Activated T-helper 1 cell treated with anti-CD3 and anti-CD28 coated beads, Interleukin-2, amount 50 U/mL, for 16 hours (primary cell): Measurements from ENCODE around the gene AHNAK2.
"Not testable (repeated sequence)": the region's sequence is repeated elsewhere in the genome, so short reads cannot be mapped to it uniquely, and the experiment has no call there.

Experiments used
- DNase-seq, 2 donors: peaks; one replicate each; pipeline ENCODE4 v3.0.0-alpha.2; 2020; ENCODE audit warnings: low read depth in 1 of 2, low spot score in 1 of 2

The AHNAK2 gene

GRCh38 chr14:104928391-104929133 lies 49.6 kb downstream of the AHNAK2 start:
- DNase-seq: no peak

DNA sequence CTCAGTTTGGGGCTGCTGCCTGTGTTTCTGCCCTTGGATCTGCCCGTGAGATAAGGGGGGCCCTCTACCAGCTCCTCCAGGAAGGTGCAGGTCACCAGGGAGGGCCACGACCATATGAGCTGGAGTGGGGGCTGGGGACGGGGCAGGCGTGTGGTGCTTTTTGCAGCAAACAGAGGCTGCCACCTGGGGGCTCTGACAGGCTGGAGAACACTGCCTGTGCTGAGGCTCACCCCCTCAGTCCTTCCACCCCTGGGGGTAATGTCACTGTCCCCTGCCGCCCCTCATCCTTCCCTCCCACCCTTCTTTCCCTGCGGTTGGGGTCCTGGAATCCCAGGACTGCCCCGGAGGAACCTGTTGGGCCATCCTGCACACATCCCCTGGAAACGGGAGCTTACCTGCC lies 50.3 kb downstream of the AHNAK2 start:
- DNase-seq: no peak

DNA sequence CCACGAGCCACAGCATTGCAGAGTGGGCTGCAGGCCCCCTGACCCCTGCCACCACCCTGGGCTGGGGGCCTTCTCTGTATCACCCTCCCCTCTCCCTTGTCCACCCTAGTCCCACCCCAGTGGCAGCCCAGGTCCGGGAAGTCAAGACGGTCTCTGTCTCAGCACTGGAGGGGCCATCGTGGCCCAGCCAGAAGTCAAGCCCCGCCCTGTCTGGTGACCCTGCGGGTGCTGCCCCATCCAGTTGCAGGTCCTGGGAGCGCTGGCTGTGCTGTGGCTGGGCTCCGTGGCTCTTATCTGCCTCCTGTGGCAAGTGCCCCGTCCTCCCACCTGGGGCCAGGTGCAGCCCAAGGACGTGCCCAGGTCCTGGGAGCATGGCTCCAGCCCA lies 50.8 kb downstream of the AHNAK2 start:
- DNase-seq: no peak

- DNase-seq: no peak
Observed at GRCh38 chr14:104926619-104927431, 51.3 kb downstream of the AHNAK2 start.

DNA sequence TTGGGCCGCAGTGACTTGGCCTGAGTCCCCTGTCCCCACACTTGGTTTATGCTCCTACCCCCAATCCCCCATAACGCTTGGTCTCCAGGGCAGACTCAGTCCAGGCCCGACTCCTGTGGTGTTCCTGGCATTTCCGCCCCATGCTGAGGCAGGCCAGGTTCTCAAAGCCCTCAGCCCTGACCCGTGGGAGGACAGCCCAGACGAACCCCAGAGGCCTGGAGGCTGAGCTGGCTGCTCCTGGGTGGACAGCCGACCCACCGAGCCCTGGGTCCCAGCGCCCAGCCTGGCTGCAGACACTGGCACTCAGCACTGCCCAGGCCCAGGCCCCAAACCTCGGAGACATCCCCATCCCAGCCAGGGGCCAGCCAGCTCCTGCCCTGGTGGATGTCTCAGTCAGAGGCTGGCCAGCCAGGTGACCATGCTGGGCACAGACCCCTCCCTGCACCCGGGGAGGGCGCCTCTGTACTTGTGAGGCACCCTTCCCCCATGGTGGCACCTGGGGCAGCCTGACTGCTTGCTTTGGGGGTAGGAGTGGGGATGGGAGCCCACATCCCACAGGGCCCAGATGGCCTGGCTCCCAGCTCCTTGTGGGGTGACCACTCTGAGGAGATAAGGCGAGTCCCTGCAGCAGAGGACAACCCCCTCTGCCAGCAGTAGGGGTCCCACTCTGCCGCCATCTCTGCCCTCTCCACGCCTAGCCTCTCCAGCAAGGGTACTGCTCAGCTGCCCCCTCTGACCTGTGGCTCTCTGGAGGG lies 52.1 kb downstream of the AHNAK2 start:
- no peak for DNase-seq

- DNase-seq: no peak
Observed at GRCh38 chr14:104925214-104925854, 52.8 kb downstream of the AHNAK2 start.

GRCh38 chr14:104924421-104925213 lies 53.6 kb downstream of the AHNAK2 start, which contains the start of gene PLD4:
TSS of gene PLD4 (plus strand) at chr14:104924879. CDS start at chr14:104927141, 2,262 bp downstream.
- no peak for DNase-seq

DNA sequence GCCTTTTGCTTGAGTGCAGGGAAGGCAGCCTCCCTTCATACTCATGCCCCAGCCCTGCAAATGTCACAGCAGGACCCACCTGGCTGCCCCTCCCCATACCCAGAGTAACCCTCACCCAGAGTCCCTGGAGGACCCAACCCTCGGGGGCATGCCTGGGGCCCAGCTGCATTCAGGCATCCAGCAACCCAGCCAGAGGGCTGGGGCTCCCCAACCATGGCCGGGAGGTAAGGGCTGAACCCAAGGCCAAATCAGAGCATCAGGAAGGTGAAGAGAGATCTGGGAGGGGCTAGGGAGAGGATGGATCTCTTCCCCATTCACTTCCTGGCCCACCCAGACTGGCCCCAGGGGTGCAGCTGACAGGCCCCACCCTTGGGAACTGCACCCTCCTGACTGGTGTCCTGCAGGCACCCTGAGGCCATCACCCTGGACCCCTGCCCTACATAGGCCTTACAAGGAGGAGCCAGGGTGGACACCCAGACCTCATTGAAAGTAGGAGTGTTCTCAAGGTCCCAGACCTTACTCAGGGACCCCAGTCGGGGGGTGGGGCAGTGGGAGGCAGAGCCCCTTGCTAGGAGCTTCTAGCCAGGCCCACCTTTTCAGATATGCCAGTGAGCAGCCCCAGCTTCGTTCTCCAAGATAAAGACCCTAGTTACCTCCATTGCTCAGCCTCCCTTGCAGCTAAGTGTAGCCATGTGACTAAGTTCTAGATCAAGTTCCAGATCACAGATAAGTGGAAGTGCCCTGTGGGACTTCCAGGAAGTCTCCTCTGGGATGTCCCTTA lies 54.3 kb downstream of the AHNAK2 start:
- DNase-seq: no peak

DNA sequence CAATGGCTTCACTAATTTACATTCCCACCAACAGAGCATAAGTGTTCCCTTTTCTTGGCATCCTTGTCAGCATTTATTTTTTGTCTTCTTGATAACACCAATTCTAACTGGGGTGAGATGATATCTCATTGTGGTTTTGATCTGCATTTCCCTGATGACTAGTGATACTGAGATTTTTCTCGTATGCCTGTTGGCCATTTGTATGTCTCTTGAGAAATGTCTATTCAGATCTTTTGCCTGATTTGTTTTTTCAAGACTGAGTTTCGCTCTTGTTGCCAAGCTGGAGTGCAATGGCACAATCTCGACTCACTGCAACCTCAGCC lies 58.2 kb downstream of the AHNAK2 start:
- no peak for DNase-seq

DNA sequence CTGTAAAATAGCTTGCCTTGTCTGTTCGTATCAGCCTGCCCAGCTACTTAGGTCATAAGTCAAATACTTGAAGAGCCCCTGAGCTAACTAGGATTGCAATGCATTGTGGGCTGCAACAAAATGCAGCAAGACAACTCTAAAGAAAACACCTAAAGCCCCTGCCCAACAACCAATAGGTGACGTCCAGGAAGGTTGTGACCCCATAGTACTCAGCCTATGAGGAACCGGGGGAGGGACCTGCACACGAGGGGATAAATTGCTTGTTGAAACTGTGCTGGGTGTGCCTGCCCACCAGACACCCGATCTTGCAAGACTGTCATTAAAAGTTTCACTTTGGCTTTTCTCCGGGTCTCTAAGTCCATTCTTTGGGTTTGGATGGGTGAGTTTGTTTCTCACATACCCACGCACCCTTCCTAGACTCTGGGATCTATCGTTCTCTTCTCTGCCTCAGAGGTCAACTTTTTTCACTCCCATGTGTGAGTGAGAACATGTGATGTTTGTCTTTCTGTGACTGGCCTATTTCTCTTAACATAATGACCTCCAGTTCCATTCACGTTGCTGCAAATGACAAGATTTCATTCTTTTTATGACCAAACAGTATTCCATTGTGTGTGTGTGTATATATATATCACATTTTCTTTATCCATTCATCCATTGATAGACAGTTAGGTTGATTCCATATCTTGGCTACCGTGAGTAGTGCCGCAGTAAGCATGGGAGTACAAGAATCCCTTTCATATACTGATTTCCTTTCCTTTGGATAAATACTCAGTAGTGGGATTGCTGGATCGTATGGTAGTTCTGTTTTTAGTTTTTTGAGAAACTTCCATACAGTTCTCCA lies 58.8 kb downstream of the AHNAK2 start:
- DNase-seq: not testable (repeated sequence)

GRCh38 chr14:104917993-104918392 lies 60.2 kb downstream of the AHNAK2 start:
- DNase-seq: no peak

DNA sequence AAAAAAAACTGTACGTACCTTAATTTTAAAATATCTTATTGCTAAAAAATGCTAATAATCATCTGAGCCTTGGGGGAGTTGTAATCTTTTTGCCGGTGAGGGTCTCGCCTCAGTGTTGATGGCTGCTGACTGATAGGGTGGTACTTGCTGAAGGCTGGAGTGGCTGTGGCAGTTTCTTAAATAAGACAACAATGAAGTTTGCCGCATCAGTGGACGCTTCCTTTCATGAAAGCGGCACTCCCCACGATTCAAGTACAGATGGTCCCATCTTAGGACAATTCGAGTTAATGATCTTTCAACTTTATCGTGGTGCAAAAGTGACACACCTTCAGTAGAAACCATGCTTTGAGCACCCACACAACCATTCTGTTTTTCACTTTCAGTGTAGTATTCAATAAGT lies 61.1 kb downstream of the AHNAK2 start:
- DNase-seq: no peak

GRCh38 chr14:104913435-104913834 lies 64.7 kb downstream of the AHNAK2 start:
- no peak for DNase-seq

- DNase-seq: no peak
Observed at GRCh38 chr14:104912053-104912452, 66.1 kb downstream of the AHNAK2 start.

DNA sequence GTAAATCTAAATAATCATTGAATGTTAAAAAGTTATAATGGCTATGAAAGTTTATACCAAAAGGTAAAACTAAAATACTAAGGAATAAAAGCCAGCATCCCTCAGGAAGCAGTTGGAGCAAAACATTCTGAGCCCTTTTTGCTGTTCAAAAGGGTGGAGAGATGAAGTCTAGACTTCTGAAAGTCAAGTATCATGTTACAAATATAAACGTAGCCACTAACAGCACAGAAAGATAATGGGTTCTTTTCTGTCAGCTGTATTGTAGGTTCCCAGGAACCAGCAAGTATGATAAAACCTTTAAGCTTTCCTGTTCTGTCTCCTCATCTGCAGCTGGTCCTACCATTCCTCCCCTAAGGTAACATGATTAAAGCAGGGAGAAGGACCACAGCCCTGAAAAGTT lies 69.9 kb downstream of the AHNAK2 start:
- DNase-seq: no peak

DNA sequence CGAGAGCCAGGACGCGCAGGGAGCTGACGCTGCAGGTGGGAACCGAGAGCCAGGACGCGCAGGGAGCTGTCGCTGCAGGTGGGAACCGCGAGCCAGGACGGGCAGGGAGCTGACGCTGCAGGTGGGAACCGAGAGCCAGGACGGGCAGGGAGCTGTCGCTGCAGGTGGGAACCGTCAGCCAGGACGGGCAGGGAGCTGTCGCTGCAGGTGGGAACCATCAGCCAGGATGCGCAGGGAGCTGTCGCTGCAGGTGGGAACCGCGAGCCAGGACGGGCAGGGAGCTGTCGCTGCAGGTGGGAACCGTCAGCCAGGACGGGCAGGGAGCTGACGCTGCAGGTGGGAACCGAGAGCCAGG lies 72.6 kb downstream of the AHNAK2 start:
- DNase-seq: not testable (repeated sequence)

DNA sequence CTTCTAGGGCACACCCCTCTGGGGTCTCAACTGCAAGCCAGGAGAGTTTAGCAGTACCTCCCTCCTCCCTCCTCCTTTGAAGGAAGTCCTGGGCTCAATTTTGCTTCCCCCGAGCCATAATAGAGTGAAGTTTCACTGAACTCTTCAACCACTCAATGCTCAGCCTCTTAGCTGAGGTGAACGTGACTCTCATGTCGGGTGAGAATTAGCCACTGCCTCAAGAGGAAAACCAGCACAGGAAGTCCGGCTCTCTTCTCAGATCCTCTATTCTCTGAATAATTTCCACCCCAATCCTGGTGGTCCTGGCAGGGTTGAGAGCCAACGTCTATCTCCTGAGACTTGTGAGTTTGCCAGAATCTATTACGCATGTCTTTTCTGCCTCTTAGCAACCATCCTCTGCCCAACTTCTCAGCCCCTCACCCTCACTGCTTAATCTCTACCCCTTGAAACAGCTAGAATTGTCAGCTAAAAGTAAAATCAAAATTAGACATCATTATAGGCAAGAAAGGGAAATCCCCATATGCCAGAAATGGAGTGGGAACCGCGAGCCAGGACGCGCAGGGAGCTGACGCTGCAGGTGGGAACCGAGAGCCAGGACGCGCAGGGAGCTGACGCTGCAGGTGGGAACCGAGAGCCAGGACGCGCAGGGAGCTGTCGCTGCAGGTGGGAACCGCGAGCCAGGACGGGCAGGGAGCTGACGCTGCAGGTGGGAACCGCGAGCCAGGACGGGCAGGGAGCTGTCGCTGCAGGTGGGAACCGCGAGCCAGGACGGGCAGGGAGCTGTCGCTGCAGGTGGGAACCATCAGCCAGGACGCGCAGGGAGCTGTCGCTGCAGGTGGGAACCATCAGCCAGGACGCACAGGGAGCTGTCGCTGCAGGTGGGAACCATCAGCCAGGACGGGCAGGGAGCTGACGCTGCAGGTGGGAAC lies 73.3 kb downstream of the AHNAK2 start:
- DNase-seq: not testable (repeated sequence)

- no peak for DNase-seq
Observed at GRCh38 chr14:104903990-104904389, 74.2 kb downstream of the AHNAK2 start.
